Stomach smooth muscle (tissue), 2 donors: ENCODE measurements around the gene OR2A42.
"Not testable (repeated sequence)": the region's sequence is repeated elsewhere in the genome, so short reads cannot be mapped to it uniquely, and the experiment has no call there.

Source experiments
- H3K27ac ChIP-seq: one replicate; pipeline ENCODE4 v1.7.0; 2013; ENCODE audit warnings: mild to moderate bottlenecking, low read length, inconsistent platforms
- H3K27me3 ChIP-seq, 2 donors: one replicate each; pipeline ENCODE4 v1.7.0; 2013; ENCODE audit warnings: low read length in 2 of 2; ENCODE audit not compliant: insufficient read depth in 2 of 2, control insufficient read depth in 1 of 2
- H3K36me3 ChIP-seq, 2 donors: one replicate each; pipeline ENCODE4 v1.7.0; 2013; ENCODE audit warnings: low read length in 2 of 2; ENCODE audit not compliant: control insufficient read depth in 2 of 2, insufficient read depth in 2 of 2
- H3K4me1 ChIP-seq: one replicate; pipeline ENCODE4 v1.7.0; 2013; ENCODE audit warnings: low read length; ENCODE audit not compliant: control insufficient read depth, insufficient read depth
- H3K4me3 ChIP-seq, 2 donors: one replicate each; pipeline ENCODE4 v1.7.0; 2013; ENCODE audit warnings: low read length in 2 of 2
- H3K9ac ChIP-seq, 2 donors: one replicate each; pipeline ENCODE4 v1.7.0; 2013; ENCODE audit warnings: low read length in 2 of 2, mild to moderate bottlenecking in 1 of 2
- H3K9me3 ChIP-seq, 2 donors: one replicate each; pipeline ENCODE4 v1.7.0; 2013; ENCODE audit warnings: low read length in 2 of 2; ENCODE audit not compliant: control insufficient read depth in 2 of 2
- donor health status: healthy.
- donor health status: Pancreatic carcinoma.

Gene OR2A42

DNA sequence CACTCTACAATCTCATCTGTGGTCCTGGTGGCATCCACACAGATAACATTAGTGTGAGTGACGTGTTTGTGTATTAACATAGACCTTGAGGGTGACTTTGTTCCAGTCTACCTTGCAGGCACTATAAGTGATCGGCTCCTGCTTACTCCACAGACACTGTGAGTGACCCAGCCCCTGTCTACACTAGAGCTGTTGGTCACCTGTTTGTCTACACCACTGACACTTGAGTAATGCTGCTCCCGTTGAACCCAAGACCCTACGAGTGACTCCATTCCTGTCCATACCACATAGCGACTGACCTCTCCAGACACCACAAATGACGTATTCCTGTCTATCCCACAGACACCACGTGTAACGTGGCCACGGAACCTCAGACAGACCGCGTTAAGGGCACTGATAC lies 45.6 kb downstream of the OR2A42 start:
- not testable (repeated sequence) for H3K4me3 ChIP-seq, H3K9ac ChIP-seq, H3K27me3 ChIP-seq, H3K36me3 ChIP-seq, H3K9me3 ChIP-seq, H3K4me1 ChIP-seq, H3K27ac ChIP-seq

DNA sequence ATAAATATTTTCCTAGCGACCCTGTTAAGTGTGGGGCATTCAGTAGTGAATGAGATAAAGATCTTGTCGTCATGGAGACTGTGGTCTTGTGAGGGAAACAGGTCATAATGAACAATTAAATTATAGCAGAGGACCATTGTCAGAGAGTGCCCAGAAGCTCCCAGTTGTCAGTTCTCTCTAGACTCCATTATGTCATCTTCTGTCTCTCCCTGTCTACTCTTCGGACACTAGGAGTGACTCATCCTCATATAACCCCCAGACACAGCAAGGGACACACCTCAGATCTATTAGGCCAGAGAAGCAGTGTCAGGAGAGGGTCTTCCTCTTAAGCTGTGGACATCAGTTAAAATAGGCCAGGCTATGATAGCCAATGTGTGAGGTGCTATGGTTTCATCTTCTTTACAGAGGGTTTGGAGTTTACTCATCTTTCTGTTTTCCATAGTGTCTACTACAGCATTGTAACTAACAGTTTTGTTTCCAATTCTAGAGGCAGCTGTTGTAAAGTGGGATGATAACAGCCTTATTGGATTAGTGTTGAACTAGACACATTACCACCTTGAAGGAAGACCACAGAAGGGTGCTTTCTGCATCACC lies 50.7 kb downstream of the OR2A42 start:
- not testable (repeated sequence) for H3K36me3 ChIP-seq, H3K4me1 ChIP-seq, H3K27me3 ChIP-seq, H3K27ac ChIP-seq, H3K4me3 ChIP-seq, H3K9ac ChIP-seq, H3K9me3 ChIP-seq

DNA sequence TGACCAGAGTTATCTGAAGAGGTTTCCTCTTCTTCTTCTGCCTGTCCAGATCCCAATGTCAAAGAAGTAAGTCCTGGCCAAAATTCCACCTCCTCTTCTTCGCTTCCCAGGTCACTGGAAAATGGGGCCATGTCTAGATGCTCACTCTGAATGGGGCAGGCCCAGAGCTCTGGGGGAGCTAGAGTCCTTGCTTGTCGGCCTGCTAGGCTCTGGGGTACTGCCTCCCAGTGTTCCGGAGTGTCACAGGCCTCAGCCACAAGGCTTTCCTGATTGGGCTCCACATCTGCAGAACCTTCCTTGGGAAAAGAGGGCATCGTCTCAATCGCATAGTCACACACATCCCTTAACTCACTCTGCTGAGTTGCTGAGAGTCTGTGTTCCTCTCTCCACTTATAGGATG lies 51.6 kb downstream of the OR2A42 start:
- H3K9me3 ChIP-seq, H3K36me3 ChIP-seq, H3K4me1 ChIP-seq, H3K4me3 ChIP-seq, H3K9ac ChIP-seq, H3K27ac ChIP-seq, H3K27me3 ChIP-seq: not testable (repeated sequence)

DNA sequence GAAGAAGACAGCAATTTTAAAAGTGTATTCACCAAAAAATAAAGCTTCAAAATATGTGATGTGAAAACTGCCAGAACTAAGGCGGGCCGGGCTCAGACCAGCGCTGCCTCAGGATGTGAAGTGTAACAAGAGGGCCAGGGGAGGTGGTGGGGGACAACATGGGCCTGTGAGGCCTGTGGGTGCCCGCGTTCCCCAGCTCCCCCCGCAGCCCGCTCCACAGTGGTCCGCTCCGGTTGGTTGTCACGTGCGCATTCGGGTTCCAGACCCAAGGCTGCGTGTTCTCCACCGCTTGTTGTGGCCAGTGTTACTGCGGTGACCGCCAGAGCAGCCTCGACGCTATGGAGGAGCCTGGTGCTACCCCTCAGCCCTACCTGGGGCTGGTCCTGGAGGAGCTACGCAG lies 56.2 kb downstream of the OR2A42 start, which contains the start of gene CTAGE4:
Gene CTAGE4, plus strand, starts transcription at position 301 of the 400 bp plus-strand sequence. Its CDS starts 38 bp downstream, at position 339.
- H3K9ac ChIP-seq, H3K9me3 ChIP-seq, H3K4me3 ChIP-seq, H3K27me3 ChIP-seq, H3K27ac ChIP-seq, H3K4me1 ChIP-seq, H3K36me3 ChIP-seq: not testable (repeated sequence)

DNA sequence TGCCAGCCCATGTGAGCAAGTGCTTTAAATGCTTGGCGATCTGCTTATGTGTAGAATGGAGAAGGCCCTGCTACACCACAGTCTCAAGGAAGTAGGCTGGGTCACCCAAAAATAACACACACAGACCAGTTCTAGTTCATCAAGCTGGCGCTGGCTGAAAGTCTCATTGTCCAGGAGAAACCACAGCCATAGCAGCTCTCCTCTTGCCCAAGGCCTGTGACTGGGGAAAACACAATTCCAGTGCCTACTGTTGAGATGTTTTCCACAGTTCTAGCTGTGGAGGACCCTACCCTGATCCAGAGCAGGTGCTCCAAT lies 60.3 kb downstream of the OR2A42 start:
- H3K36me3 ChIP-seq, H3K4me3 ChIP-seq, H3K9ac ChIP-seq, H3K27ac ChIP-seq, H3K4me1 ChIP-seq, H3K27me3 ChIP-seq, H3K9me3 ChIP-seq: not testable (repeated sequence)

DNA sequence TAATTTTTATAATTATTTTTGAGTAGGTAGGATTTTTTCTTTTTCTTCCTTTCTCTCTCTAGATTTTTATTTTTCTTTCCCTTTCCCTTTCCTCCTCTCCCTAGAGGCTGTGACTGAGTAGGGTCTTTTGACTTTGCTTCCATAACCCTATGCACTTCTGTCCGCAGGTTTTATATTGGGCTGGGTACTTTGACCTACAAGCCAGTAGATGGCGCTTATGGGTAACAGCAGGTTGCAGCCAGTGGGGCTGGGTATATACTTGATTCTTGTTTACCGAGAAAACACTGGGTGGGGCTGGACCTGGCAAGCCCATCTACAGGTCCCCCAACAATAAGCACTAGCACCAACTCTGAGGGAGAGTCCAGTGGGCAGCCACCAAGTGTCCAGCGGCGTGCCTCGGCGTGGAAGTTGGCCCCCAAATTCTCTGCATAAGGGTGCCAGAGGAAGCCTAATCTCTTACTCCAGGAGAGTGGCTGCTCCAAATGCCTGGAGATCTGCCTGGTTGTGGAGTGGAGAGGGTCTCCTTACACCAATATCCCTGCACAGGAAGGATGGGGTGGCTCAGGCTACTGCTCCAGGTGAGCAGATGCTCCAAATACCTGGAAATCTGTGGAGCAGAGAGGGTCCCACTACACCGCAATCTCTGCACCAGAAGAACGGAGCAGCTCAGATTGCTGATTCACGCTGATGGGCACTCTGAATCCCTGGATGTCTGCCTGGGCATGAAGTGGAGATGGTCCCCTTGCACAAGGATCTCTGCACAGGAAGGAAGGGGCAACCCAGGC lies 60.8 kb downstream of the OR2A42 start:
- not testable (repeated sequence) for H3K9ac ChIP-seq, H3K4me1 ChIP-seq, H3K36me3 ChIP-seq, H3K9me3 ChIP-seq, H3K4me3 ChIP-seq, H3K27me3 ChIP-seq, H3K27ac ChIP-seq
